Hematopoietic multipotent progenitor cell treated with erythropoietin and hydrocortisone succinate and interleukin-3 and kit ligand, for 4 days (in vitro differentiated cells): ENCODE results near the gene PPP2R5D.
"Not testable (repeated sequence)": the region's sequence is repeated elsewhere in the genome, so short reads cannot be mapped to it uniquely, and the experiment has no call there.

ENCODE experiments used
- DNase-seq: peaks from one replicate; pipeline ENCODE4 v3.0.0-alpha.2; 2015

PPP2R5D gene

DNA sequence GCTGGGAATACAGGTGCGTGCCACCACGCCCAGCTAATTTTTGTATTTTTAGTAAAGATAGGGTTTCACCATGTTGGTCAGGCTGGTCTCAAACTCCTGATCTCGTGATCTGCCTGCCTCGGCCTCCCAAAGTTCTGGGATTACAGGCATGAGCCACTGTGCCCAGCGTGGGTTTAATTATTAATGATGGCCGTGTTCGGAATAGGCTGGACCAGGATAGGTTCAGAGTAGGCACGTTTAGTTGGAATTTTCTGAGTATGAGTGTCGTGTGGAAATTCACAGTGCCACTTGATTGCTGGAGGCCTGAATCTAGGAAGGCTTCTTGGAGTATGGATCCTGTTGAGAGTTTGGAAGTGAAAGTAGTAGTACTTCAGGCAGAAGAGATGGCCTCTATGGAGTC is 13.8 kb downstream of the PPP2R5D start:
- not testable (repeated sequence) for DNase-seq

DNA sequence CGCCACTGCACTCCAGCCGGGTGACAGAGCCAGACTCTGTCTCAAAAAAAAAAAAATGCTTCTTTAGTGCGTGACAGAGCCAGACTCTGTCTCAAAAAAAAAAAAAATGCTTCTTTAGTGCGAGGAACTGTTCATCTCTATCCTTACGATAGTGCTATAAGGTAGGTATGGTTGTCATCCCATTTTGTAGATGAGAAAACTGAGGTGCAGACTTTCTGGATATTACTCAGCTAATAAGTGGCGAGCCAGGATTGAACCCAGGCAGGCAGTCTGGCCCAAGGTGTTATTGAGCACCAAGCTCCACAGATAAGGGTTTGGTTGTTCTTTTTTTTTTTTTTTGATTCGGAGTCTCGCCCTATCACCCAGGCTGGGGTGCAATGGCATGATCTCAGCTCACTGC is 17.5 kb downstream of the PPP2R5D start:
- DNase-seq: no peak

DNA sequence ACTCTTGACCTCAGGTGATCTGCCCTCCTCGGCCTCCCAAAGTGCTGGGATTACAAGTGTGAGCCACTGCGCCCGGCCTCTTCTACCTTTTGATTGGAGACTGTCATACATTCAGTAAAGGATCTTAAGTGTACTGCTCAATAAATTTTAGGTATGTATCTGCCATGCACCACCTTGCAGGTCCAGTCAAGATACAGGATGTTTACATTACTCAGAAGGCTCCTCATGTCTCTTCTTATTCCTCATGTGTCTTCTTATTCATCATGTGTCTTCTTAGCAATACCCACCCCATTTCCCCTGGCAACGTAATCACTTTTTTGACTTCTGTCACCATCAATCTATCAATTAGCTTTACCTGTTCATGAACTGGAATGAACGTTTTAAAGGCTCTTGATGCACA is 21.5 kb downstream of the PPP2R5D start:
- DNase-seq: no peak

DNA sequence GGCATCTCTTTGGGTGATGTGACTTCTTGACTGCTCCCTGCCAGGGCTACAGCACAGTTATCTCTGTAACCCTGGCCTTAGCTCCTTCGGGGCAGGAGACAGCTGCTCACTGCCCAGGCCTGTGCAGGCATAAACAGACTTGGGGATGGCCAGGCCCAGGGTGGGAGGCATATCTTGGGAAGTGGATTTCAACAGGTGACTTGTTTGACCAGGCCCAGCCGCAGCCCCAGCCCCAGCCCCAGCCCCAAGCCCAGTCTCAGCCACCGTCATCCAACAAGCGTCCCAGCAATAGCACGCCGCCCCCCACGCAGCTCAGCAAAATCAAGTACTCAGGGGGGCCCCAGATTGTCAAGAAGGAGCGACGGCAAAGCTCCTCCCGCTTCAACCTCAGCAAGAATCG is 21.9 kb downstream of the PPP2R5D start:
- no peak for DNase-seq

DNA sequence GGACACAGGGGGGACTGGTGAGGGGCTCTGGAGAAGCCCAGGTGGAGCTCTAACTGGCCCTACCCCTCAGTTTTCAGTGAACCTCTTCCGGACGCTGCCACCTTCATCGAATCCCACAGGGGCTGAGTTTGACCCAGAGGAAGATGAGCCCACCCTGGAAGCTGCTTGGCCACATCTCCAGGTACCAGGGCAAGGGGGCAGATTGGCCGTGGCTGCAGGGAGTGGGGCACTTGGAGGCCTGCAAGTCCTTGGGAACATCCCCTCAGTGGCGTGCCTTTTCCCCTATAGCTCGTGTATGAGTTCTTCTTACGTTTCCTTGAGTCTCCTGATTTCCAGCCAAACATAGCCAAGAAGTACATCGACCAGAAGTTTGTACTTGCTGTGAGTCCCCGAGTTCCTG is 22.8 kb downstream of the PPP2R5D start:
- DNase-seq: no peak

DNA sequence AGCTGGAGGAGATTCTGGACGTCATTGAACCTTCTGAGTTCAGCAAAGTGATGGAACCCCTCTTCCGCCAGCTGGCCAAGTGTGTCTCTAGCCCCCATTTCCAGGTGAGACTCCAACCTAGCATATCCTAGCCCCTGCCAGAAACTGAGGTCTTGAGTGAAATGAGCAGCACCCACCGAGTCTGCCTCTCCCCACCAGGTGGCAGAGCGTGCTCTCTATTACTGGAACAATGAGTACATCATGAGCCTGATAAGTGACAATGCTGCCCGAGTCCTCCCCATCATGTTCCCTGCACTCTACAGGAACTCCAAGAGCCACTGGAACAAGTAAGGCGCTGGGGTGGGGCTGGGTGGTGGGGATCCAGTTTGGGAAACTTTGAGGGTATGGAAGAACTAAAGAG is 24.8 kb downstream of the PPP2R5D start:
- DNase-seq: peak; percentile 81

DNA sequence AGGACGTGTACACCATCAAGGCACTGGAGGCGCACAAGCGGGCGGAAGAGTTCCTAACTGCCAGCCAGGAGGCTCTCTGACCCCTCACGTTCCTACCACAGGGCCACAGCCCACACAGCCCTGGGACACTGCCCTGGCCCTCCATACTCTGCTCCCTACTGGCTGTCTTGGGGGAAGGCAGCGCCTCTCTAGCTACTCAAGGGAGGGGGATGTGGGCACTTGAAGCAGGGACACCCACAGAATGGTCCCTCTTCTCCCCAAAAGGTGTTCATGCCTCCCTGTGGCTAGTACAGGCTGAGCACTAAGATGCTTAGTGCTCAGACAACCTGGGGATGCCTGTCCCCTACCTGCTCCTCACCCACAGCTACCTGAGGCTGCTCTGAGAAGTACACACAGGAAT is 26.8 kb downstream of the PPP2R5D start:
- no peak for DNase-seq

DNA sequence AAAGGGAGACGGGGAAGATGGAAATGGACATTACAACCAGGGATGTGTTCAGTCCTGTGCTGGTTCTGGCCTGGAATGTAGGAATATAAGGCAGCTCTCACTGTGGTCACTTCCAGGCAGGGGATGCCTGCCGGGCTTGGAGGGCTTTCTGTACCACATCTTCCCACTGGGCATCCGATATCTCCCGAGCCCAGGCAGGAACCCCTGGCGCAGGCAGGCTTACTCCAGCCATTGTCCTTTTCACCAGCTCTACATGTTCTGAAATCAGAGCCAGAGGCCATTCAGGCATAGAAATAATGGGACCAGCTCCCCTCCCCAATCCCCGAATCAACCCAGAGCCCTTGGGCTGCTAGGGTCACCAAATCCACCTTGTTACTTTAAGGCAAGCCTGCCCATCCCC is 28.0 kb downstream of the PPP2R5D start:
- no peak for DNase-seq

DNA sequence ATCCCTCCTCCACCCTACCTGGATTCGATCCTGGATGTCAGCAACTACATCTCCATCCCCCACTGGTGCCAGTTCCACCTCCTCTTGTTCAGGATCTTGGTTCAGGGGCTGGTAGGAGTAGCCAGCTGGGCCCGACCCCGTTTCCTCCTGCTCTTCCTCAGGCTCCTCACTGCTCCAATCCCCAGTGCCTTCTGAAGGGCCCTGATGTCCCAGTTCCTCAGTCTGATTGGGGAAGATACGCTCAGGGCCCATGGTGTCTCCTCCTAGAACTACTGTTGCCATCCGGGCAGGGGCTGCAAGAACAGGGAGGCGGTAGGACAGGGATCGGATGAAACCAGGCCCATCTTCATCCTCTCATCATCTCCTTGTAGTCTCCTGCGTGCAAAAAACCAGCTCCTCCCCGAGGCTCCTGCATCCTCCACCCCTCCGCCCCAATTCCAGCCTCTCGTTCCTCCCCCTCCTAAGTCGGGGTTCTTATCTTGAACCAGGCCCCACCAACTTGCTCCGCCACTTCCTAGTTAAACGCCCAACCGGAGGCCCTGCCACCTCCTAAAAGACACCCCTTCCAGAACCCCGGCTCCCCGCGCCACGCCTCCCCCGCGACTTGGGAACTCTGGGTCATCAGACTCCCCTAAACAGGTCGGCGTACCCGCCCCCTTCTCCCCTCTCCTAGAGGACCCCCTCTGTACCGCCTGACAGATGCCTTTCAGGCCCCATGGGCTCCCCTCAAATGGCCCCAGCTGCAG is 28.9 kb downstream of the PPP2R5D start:
- peak; percentile 95 for DNase-seq

DNA sequence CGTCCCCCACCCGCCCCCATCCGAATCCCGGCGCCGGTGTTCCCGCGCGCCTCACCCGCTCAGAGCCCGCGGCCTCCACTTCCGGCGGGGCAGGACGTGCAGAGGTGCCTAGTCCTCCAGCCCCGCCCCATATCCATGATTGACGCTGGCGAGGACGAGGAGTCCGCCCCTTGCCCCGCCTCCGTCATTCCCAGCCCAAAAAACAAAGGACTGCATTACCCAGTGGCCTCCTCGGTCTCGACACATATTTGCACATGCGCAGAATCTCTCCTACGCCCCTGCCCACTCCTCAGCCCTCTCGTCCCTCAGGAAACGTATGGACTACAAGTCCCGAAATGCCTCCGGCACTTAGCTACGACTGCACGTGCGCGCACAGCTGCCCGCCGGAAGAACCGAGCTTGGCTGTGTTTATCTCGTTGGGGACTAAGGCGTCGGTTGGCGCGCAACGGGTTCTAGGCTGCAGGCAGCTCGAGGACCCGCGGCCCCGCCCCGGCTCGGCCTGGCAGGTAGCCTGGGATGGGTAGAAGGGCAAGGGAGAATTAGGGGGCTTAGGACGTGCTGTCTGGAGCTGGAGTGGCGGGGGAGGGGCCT is 29.6 kb downstream of the PPP2R5D start, which contains the start of the genes KLHDC3 and MEA1:
TSS of gene KLHDC3 (plus strand) at position 407 of the 591 bp plus-strand sequence. CDS start 2,944 bp downstream, outside the sequence.
TSS of gene MEA1 (minus strand) at position 104 of the 591 bp plus-strand sequence. CDS start 133 bp downstream, outside the sequence.
- DNase-seq: peak; percentile 100

DNA sequence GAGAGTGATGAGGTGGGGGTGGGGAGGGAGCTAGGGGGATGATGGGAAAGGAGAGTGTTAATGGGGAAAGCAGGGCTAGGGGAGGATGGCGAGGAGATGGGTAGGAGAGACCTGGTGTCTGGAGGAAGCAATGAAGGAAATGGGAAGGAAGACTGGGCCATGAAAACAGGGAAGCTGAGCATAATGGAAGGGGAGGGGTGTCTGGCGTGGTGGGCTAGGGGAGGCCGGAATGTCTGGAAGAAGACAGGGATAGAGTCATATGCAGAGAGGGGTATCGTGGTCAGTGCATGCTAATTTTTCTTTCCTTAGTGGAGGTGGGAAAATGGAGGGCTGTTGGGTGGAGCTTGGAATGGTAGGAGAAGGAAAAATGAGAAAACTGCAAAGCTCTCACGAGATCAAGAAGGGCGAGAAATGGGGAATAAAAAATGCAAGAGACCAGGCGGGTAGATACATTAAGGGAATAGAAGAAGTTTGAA is 30.1 kb downstream of the PPP2R5D start:
- DNase-seq: peak; percentile 38

DNA sequence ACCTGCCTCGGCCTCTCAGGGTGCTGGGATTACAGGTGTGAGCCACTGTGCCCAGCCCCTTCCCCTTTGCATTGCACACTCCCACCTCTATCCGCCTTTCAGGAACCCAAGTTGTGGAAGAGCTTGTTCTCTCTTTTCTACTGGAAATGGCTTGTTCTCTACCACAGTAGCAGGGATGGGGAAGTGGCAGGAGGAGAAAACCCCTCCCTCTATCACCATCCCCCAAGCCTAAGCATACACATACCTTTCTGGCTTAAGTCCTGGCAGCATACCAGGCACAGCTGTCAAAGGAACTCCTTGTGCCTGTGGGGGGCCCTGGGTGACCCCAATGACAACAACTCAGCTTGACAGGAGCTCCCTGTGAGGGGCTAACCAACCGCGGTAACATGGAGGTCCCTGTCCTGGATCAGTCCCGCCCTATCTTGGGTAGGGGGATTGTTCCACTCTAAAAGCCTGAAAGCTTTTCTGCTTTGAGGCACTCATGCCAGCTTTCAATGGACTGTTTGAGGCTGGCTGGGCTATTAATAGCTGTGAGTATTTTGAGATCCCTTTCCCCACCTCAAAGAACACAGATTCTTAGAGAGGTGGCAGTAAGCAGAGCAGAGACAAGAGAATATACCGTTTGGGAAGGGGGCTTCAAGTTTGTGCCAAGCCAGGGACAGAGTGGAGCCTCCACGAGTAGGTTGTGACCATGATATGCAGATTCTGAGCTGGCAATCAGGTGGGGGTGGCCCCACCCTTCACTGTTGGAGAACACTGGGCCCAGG is 32.0 kb downstream of the PPP2R5D start:
- DNase-seq: no peak

DNA sequence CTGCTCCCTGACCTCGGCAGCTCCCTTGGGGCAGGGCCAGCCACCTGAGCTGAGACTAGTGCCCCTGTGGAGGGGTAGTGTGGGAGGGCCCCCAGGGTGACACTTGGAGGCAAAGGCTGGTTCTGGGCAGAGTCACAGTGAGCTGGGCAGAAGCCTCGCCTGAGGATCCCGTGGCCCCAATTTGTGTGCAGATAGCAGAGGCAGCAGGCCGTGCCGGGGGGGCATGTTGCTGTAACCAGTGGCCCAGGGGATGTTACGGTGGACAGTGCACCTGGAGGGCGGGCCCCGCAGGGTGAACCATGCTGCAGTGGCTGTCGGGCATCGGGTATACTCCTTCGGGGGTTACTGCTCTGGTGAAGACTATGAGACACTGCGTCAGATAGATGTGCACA is 32.6 kb downstream of the PPP2R5D start:
- peak; percentile 19 for DNase-seq

DNA sequence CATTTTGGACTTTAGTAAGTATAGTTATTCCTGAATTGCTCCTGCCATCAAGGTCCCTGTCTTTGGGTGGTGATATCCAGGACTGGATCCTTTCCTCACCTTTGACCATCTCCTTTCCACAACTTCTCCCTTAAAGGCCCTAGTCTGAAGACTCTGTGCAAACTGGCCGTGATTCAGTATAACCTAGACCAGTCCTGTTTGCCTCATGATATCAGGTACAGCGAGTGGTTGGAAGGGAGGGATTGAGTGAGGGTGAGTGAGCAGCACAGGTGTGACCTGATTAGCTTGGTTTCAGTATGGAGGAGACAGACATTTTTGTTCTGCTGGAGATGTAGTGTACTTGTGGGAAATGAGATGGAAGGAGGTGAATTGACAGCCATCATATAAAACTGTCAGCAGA is 34.8 kb downstream of the PPP2R5D start:
- DNase-seq: no peak

DNA sequence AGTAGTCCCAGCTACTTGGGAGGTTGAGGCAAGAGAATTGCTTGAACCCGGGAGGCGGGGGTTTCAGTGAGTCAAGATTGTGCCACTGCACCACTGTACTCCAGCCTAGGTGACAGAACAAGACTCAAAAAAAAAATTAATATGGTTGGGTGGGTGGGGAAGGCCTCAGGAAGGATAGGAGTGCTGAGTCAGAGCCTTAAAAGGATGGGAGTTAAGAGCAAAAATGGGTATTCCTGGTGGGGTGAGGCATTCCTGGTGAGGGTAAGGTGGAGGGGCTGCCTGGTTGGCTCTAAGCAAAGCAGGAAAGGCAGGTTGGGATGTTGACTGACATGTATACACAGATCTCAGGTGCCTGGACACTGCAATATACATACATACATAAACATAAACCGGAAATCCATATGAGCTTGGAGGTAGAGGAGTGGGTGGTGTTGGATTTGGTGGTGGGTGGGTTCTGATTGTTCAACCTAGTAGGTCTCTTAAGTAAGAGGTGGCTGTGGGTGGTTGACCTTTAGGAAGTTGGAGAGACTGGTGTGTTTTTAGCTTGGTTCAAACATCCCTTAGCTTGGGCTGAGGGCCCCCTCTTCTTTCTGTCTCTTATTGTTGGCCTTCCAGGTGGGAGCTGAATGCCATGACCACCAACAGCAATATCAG is 35.8 kb downstream of the PPP2R5D start:
- no peak for DNase-seq

DNA sequence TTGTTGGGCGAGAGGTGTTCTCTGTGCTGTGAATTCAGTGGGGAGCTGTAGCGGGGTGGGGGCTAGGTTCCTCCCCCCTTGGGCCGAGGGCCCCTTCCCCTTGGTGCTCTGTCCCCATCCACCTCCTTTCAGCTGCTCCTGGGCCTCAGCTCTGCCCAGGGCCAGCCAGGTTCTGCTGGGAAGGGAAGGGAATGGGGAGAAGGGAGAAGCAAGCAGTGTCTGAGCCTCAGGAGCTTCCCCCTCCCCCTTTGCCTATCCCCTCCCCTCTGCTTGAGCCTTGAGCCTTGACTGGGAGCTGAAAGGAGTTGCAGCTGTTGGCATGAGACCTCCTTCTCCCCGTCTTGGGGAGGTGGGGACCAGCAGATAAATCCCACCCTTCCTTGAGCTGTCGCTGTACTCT is 36.5 kb downstream of the PPP2R5D start:
- peak; percentile 22 for DNase-seq

DNA sequence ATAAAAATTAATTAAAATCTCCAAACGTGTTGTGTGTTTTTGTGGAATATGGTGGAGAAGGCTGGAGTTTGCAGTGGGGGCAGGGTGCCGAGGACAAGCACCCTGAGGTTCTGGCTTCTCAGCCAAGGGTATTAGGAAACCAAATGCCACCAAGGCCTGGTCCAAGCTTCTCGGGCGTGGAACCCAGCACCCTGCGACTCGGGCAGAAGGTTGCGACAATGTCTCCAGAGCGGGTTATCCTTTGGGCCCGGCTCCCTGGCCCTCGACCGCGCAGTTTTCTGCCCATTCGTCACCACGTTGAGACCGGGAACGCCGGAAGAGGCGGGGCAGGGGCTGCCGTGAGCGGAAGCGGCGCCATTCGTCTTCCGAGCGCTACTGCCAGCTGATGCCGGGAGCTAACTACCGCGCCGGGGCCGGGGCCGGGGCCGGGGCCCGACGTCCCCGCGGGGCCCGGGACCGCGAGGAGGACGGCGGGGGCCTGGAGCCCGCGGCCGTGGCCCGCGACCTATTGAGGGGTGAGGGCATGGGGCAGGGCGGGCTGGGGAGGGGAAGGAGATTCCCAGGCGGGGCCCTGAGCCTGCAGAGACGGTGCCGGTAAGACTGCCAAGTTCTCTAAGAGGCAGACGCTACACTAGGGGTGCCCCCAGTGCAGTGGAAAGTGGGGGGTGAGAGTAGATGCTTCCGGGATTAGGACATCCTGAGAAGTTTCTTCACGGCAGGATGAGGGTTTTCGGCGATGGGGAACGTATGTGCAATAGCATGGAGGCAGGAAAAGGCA is 37.1 kb downstream of the PPP2R5D start, which contains the start of gene RRP36:
TSS of gene RRP36 (plus strand) at position 354 of the 778 bp plus-strand sequence. CDS start at position 386, 32 bp downstream.
- DNase-seq: peak; percentile 91

DNA sequence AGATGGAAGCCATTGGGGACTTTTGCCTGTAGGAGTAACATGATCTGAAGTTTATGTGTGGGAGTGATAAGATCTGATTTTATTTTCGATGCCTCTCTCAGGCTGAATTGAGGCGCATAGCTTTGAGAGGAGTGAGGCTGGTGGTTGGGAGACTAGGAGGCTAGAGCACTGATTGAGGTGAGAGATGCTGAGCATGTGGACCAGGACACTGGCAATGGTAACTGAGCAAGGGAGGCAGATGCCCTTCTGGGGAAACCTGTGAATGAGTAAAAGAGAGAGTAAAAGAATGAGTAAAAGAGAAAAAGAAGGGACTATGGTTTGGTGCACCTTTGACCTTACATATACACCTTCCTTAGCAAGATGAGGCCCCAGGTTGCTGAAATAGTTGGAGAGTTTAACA is 40.1 kb downstream of the PPP2R5D start:
- DNase-seq: no peak

DNA sequence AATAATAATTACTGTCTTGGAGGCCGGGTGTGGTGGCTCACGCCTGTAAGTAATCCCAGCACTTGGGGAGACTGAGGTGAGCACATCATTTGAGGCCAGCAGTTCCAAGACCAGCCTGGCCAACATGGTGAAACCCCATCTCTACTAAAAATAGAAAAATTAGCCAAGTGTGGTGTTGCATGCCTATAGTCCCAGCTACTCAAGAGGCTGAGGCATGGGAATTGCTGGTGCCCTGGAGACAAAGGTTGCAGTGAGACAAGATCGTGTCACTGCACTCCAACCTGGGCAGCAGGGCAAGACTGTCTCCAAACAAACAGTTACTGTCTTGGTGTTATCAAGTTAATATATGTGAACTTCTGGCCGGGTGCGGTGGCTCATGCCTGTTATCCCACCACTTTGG is 42.0 kb downstream of the PPP2R5D start:
- no peak for DNase-seq

DNA sequence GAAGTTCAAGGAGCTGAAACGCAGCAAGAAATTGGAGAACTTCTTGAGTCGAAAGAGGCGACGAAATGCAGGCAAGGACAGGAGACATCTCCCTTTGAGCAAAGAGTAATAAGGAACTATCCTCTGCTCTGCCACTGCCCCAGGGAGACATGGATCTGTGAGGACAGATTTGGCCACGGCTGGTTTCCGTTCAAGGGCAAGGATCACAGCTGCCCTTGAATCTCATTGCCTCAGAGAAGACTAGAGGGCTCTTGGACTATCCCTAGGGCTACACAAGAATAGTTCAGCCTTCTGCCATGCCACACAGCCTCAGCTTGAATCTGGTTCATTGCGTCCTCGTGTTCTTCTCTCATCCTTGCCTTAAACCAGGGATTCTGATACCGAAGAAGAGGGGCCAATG is 44.8 kb downstream of the PPP2R5D start:
- no peak for DNase-seq

DNA sequence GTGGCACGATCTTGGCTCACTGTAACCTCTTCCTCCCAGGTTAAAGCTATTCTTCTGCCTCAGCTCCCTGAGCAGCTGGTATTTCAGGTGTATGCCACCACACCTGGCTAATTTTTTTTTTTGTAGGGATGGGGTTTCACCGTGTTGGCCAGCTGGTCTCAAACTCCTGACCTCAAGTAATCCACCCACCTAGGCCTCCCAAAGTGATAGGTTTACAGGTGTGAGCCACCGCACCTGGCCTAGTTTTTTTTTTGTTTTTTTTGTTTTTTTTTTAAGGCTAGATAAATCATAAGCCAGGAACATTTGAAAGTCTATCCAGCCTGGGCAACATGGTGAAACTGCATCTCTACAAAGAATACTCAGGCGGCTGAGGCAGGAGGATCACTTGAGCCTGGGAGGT is 48.0 kb downstream of the PPP2R5D start:
- no peak for DNase-seq
